ENCODE results near the gene EPOP. TPM values are rescaled to one million over a fixed set of nuclear protein-coding genes. Genes with fewer than 3 reads are reported as not detected.

EPOP gene
- total and polyA plus RNA-seq, 2 of the 13 experiments (the other 11 are each of a cell fraction or from before 2014, with no cell fraction given): 14.7 to 37.8 TPM

- TF ChIP-seq MYPOP (CRISPR knock-in tag; IDR thresholded peaks at IDR 0.05) (peak; percentile 46; the same call in 1 of the 2 replicates), ZNF788 (CRISPR knock-in tag; IDR thresholded peaks at IDR 0.05; ENCODE audit: borderline replicate concordance) (0 out of 2 replicates have a peak, but pooled peaks have one; percentile 15), KMT2A (CRISPR knock-in tag; IDR thresholded peaks at IDR 0.05) (no peak), KDM2A (CRISPR knock-in tag; IDR thresholded peaks at IDR 0.05; ENCODE audit: borderline replicate concordance, low read depth) (peak; percentile 46; the same call in 1 of the 2 replicates), ZNF891 (CRISPR knock-in tag; IDR thresholded peaks at IDR 0.05) (peak; percentile 61; the same call in 1 of the 2 replicates), TARDBP (CRISPR knock-in tag; IDR thresholded peaks at IDR 0.05) (no peak), ZBTB26 (CRISPR knock-in tag; IDR thresholded peaks at IDR 0.05; ENCODE audit: borderline replicate concordance) (0 out of 2 replicates have a peak, but pooled peaks have one; percentile 5), RCOR2 (CRISPR knock-in tag; IDR thresholded peaks at IDR 0.05) (peak; percentile 45; the same call in 1 of the 2 replicates), ZNF607 (CRISPR knock-in tag; IDR thresholded peaks at IDR 0.05; ENCODE audit: borderline replicate concordance) (0 out of 2 replicates have a peak, but pooled peaks have one; percentile 36), ZNF354B (CRISPR knock-in tag; IDR thresholded peaks at IDR 0.05) (0 out of 2 replicates have a peak, but pooled peaks have one; percentile 55), PATZ1 (CRISPR knock-in tag; IDR thresholded peaks at IDR 0.05) (0 out of 2 replicates have a peak, but pooled peaks have one; percentile 13)
These were observed 20.1 kb downstream of the EPOP start (continued) for GRCh38 chr17:38654411-38655398.
